ENCODE results near the gene IFRD2.

The IFRD2 gene

GRCh38 chr3:50294492-50295403, 2.5 kb upstream of the IFRD2 start:
- ChIA-PET CTCF (interaction anchor here (0.5 to 5.5 kb wide), 5 partner anchors 15 to 51 kb away, joined by 3 to 26 read pairs (median 4); no protein-coding TSS in a partner anchor), POLR2A (interaction anchor here (0.6 kb wide), 2 partner anchors 45 to 53 kb away, joined by 3 to 4 read pairs; no protein-coding TSS in a partner anchor)
- no peak for DNase-seq
- Histone ChIP-seq H3K4me1 (ENCODE audit: control extremely low read depth in 1 of 4, control insufficient read depth in 4 of 4, insufficient read depth in 4 of 4, low read length in 3 of 4) (peaks cover 5 to 47% (median 43%) of the 10 kb centered on the region in 4 experiments), H3K27me3 (replicated peaks in 2 of 5; ENCODE audit: control insufficient read depth in 4 of 5, insufficient read depth in 5 of 5, low read length in 4 of 5) (no peaks in the 10 kb centered on the region), H3K4me3 (ENCODE audit: control insufficient read depth in 1 of 7, extremely low read depth in 1 of 7, insufficient read depth in 4 of 7, low read depth in 2 of 7, low read length in 6 of 7) (no peak overlapping the region), H3K27ac (ENCODE audit: insufficient read depth in 1 of 2, low read depth in 1 of 2, low read length in 2 of 2, poor library complexity in 1 of 2, severe bottlenecking in 2 of 2) (no peak overlapping the region), H3K9me3 (ENCODE audit: control extremely low read depth in 1 of 5, control insufficient read depth in 4 of 5, insufficient read depth in 2 of 5, low read depth in 1 of 5, low read length in 4 of 5) (no peaks in the 10 kb centered on the region), H3K36me3 (ENCODE audit: control insufficient read depth in 4 of 4, insufficient read depth in 4 of 4, low read length in 3 of 4) (peaks cover 0 to 32% (median 12%) of the 10 kb centered on the region in 4 experiments)
- WGBS (ENCODE audit: insufficient coverage), result 100% methylated on average over 16 of the region's 22 CpGs

- CTCF ChIA-PET, result interaction anchor here (0.7 to 1.1 kb wide), 2 partner anchors 15 to 25 kb away, joined by 3 read pairs; no protein-coding TSS in a partner anchor
- POLR2A ChIA-PET, result no interaction called here
- 100% methylated on average over 2 of the region's 4 CpGs for WGBS (ENCODE audit: insufficient coverage)
Observed at GRCh38 chr3:50294089-50294488, 1.9 kb upstream of the IFRD2 start.

GRCh38 chr3:50293079-50293801, 1.0 kb upstream of the IFRD2 start:
- DNase-seq, result no peak
- Histone ChIP-seq H3K36me3 (ENCODE audit: control insufficient read depth in 4 of 4, insufficient read depth in 4 of 4, low read length in 3 of 4) (peaks cover 2 to 47% (median 27%) of the 10 kb centered on the region in 4 experiments), H3K4me1 (ENCODE audit: control extremely low read depth in 1 of 4, control insufficient read depth in 4 of 4, insufficient read depth in 4 of 4, low read length in 3 of 4) (peaks cover 5 to 36% (median 31%) of the 10 kb centered on the region in 4 experiments), H3K27ac (ENCODE audit: insufficient read depth in 1 of 2, low read depth in 1 of 2, low read length in 2 of 2, poor library complexity in 1 of 2, severe bottlenecking in 2 of 2) (peak overlapping the region; percentile 42 to 77), H3K4me3 (ENCODE audit: control insufficient read depth in 1 of 7, extremely low read depth in 1 of 7, insufficient read depth in 4 of 7, low read depth in 2 of 7, low read length in 6 of 7) (peak overlapping the region in 3 of 7 experiments; percentile 84 to 94 (median 92)), H3K9me3 (ENCODE audit: control extremely low read depth in 1 of 5, control insufficient read depth in 4 of 5, insufficient read depth in 2 of 5, low read depth in 1 of 5, low read length in 4 of 5) (no peaks in the 10 kb centered on the region), H3K27me3 (replicated peaks in 2 of 5; ENCODE audit: control insufficient read depth in 4 of 5, insufficient read depth in 5 of 5, low read length in 4 of 5) (no peaks in the 10 kb centered on the region)
- POLR2A ChIA-PET, result interaction anchor here (0.6 kb wide), 1 partner anchor 28 kb away, joined by 3 read pairs; no protein-coding TSS in a partner anchor
- CTCF ChIA-PET, result interaction anchor here (1.1 kb wide), 1 partner anchor 14 kb away, joined by 3 read pairs; no protein-coding TSS in a partner anchor
- 98% methylated on average over 10 of the region's 12 CpGs for WGBS (ENCODE audit: insufficient coverage)

More at GRCh38 chr3:50294089-50294488, 1.9 kb upstream of the IFRD2 start:
- peaks cover 0 to 38% (median 18%) of the 10 kb centered on the region in 4 experiments for H3K36me3 ChIP-seq (ENCODE audit: control insufficient read depth in 4 of 4, insufficient read depth in 4 of 4, low read length in 3 of 4)
- H3K27me3 ChIP-seq (replicated peaks in 2 of 5; ENCODE audit: control insufficient read depth in 4 of 5, insufficient read depth in 5 of 5, low read length in 4 of 5), result no peaks in the 10 kb centered on the region
- H3K27ac ChIP-seq (ENCODE audit: insufficient read depth in 1 of 2, low read depth in 1 of 2, low read length in 2 of 2, poor library complexity in 1 of 2, severe bottlenecking in 2 of 2), result no peak overlapping the region
- H3K4me1 ChIP-seq (ENCODE audit: control extremely low read depth in 1 of 4, control insufficient read depth in 4 of 4, insufficient read depth in 4 of 4, low read length in 3 of 4), result peaks cover 5 to 44% (median 40%) of the 10 kb centered on the region in 4 experiments
- H3K9me3 ChIP-seq (ENCODE audit: control extremely low read depth in 1 of 5, control insufficient read depth in 4 of 5, insufficient read depth in 2 of 5, low read depth in 1 of 5, low read length in 4 of 5), result no peaks in the 10 kb centered on the region
- H3K4me3 ChIP-seq (ENCODE audit: control insufficient read depth in 1 of 7, extremely low read depth in 1 of 7, insufficient read depth in 4 of 7, low read depth in 2 of 7, low read length in 6 of 7), result no peak overlapping the region
- DNase-seq, result no peak

GRCh38 chr3:50290161-50290641, 2.0 kb downstream of the IFRD2 start:
- WGBS (ENCODE audit: insufficient coverage), result 95% methylated on average over 14 of the region's 16 CpGs
- no peaks in the 10 kb centered on the region for H3K9me3 ChIP-seq (ENCODE audit: control extremely low read depth in 1 of 5, control insufficient read depth in 4 of 5, insufficient read depth in 2 of 5, low read depth in 1 of 5, low read length in 4 of 5)
- no peak overlapping the region for H3K27ac ChIP-seq (ENCODE audit: insufficient read depth in 1 of 2, low read depth in 1 of 2, low read length in 2 of 2, poor library complexity in 1 of 2, severe bottlenecking in 2 of 2)
- peaks cover 3 to 25% (median 19%) of the 10 kb centered on the region in 4 experiments for H3K4me1 ChIP-seq (ENCODE audit: control extremely low read depth in 1 of 4, control insufficient read depth in 4 of 4, insufficient read depth in 4 of 4, low read length in 3 of 4)
- DNase-seq, result no peak
- no peak overlapping the region for H3K4me3 ChIP-seq (ENCODE audit: control insufficient read depth in 1 of 7, extremely low read depth in 1 of 7, insufficient read depth in 4 of 7, low read depth in 2 of 7, low read length in 6 of 7)
- H3K27me3 ChIP-seq (replicated peaks in 2 of 5; ENCODE audit: control insufficient read depth in 4 of 5, insufficient read depth in 5 of 5, low read length in 4 of 5), result no peaks in the 10 kb centered on the region
- ChIA-PET CTCF (interaction anchor here (1.5 to 3.4 kb wide), 3 partner anchors 15 to 34 kb away, joined by 4 to 10 read pairs (median 6); no protein-coding TSS in a partner anchor), POLR2A (no interaction called here)
- peaks cover 2 to 52% (median 36%) of the 10 kb centered on the region in 4 experiments for H3K36me3 ChIP-seq (ENCODE audit: control insufficient read depth in 4 of 4, insufficient read depth in 4 of 4, low read length in 3 of 4)

- Histone ChIP-seq H3K4me3 (ENCODE audit: control insufficient read depth in 1 of 7, extremely low read depth in 1 of 7, insufficient read depth in 4 of 7, low read depth in 2 of 7, low read length in 6 of 7) (no peak overlapping the region), H3K27me3 (replicated peaks in 2 of 5; ENCODE audit: control insufficient read depth in 4 of 5, insufficient read depth in 5 of 5, low read length in 4 of 5) (no peaks in the 10 kb centered on the region), H3K36me3 (ENCODE audit: control insufficient read depth in 4 of 4, insufficient read depth in 4 of 4, low read length in 3 of 4) (peaks cover 2 to 49% (median 36%) of the 10 kb centered on the region in 4 experiments), H3K27ac (ENCODE audit: insufficient read depth in 1 of 2, low read depth in 1 of 2, low read length in 2 of 2, poor library complexity in 1 of 2, severe bottlenecking in 2 of 2) (no peak overlapping the region), H3K9me3 (ENCODE audit: control extremely low read depth in 1 of 5, control insufficient read depth in 4 of 5, insufficient read depth in 2 of 5, low read depth in 1 of 5, low read length in 4 of 5) (no peaks in the 10 kb centered on the region), H3K4me1 (ENCODE audit: control extremely low read depth in 1 of 4, control insufficient read depth in 4 of 4, insufficient read depth in 4 of 4, low read length in 3 of 4) (peaks cover 3 to 25% (median 19%) of the 10 kb centered on the region in 4 experiments)
- DNase-seq, result no peak
- ChIA-PET POLR2A (no interaction called here), CTCF (interaction anchor here (0.7 to 3.4 kb wide), 8 partner anchors 8 to 35 kb away, joined by 3 to 10 read pairs (median 3); partner anchors contain the start of genes HYAL3 and NAA80)
- 100% methylated on average over 6 of the region's 6 CpGs for WGBS (ENCODE audit: insufficient coverage)
Observed at GRCh38 chr3:50289130-50289529, 3.1 kb downstream of the IFRD2 start.

GRCh38 chr3:50288387-50289007, 3.7 kb downstream of the IFRD2 start:
- 97% methylated on average over 13 of the region's 23 CpGs for WGBS (ENCODE audit: insufficient coverage)
- no peaks in the 10 kb centered on the region for H3K9me3 ChIP-seq (ENCODE audit: control extremely low read depth in 1 of 5, control insufficient read depth in 4 of 5, insufficient read depth in 2 of 5, low read depth in 1 of 5, low read length in 4 of 5)
- ChIA-PET CTCF (interaction anchor here (0.7 to 3.4 kb wide), 8 partner anchors 9 to 28 kb away, joined by 3 to 10 read pairs (median 3); partner anchors contain the start of genes HYAL3, LSMEM2 and NAA80), POLR2A (no interaction called here)
- peaks cover 2 to 49% (median 36%) of the 10 kb centered on the region in 4 experiments for H3K36me3 ChIP-seq (ENCODE audit: control insufficient read depth in 4 of 4, insufficient read depth in 4 of 4, low read length in 3 of 4)
- DNase-seq, result no peak
- H3K4me1 ChIP-seq (ENCODE audit: control extremely low read depth in 1 of 4, control insufficient read depth in 4 of 4, insufficient read depth in 4 of 4, low read length in 3 of 4), result peaks cover 3 to 25% (median 19%) of the 10 kb centered on the region in 4 experiments
- no peak overlapping the region for H3K4me3 ChIP-seq (ENCODE audit: control insufficient read depth in 1 of 7, extremely low read depth in 1 of 7, insufficient read depth in 4 of 7, low read depth in 2 of 7, low read length in 6 of 7)
- H3K27me3 ChIP-seq (replicated peaks in 2 of 5; ENCODE audit: control insufficient read depth in 4 of 5, insufficient read depth in 5 of 5, low read length in 4 of 5), result no peaks in the 10 kb centered on the region
- H3K27ac ChIP-seq (ENCODE audit: insufficient read depth in 1 of 2, low read depth in 1 of 2, low read length in 2 of 2, poor library complexity in 1 of 2, severe bottlenecking in 2 of 2), result no peak overlapping the region

All from common myeloid progenitor, CD34-positive (primary cell).